AG04450 (cell line): ENCODE measurements around the gene ASPSCR1. TPM values are rescaled to one million over a fixed set of nuclear protein-coding genes. Genes with fewer than 3 reads are reported as not detected.

Source experiments
- CTCF ChIA-PET: fragments of 300-600, 350-600 bp; formaldehyde crosslinking; extraction: SDS; loops from one replicate; lab custom pipeline; 2022; ENCODE audit warnings: antibody characterized with exemption, inconsistent platforms; lab: Charles Lee
- POLR2A ChIA-PET: fragments of 350-600 bp; formaldehyde crosslinking; extraction: SDS; loops from one replicate; lab custom pipeline; 2021; ENCODE audit warnings: antibody characterized with exemption, inconsistent platforms; lab: Yijun Ruan, JAX
- DNase-seq: peaks from one replicate; pipeline ENCODE4 v3.0.0-alpha.2; 2011; ENCODE audit warnings: low read depth, low spot score
- H3K27ac ChIP-seq: one replicate; pipeline ENCODE4 v1.5.1; 2012; ENCODE audit warnings: low read depth, low read length, control low read depth
- H3K27me3 ChIP-seq: one replicate; pipeline ENCODE4 v1.6.0; 2012; ENCODE audit warnings: low read length; ENCODE audit not compliant: control insufficient read depth, insufficient read depth
- H3K4me3 ChIP-seq: 2 replicates; pipeline ENCODE4 v1.5.1; 2011; ENCODE audit warnings: mild to moderate bottlenecking, low read depth, low read length, control low read depth
- H3K9me3 ChIP-seq: 2 replicates; pipeline ENCODE4 v1.5.1; 2012; ENCODE audit warnings: low read length; ENCODE audit not compliant: control insufficient read depth, insufficient read depth
- CTCF ChIP-seq: IDR thresholded peaks from 2 replicates; pipeline ENCODE4 v1.5.1; 2011; ENCODE audit warnings: low read depth, low read length, control low read depth, inconsistent platforms
- polyA plus RNA-seq: library from polyadenylated mRNA; depleted of rRNA; stranded (reverse); fragments of >200 nt; gene quantifications from 2 replicates; pipeline ENCODE4 v1.2.3, GENCODE V29; 2011

The ASPSCR1 gene
- polyA plus RNA-seq, 1 experiment = 7.1 TPM

- Histone ChIP-seq H3K9me3 (no peaks in the 10 kb centered on the region; the same call in 1 of the 2 replicates), H3K27ac (no peak overlapping the region), H3K27me3 (no peaks in the 10 kb centered on the region), H3K4me3 (no peak overlapping the region)
- no peak for TF ChIP-seq CTCF
- ChIA-PET CTCF (no interaction called here), POLR2A (no interaction called here)
- DNase-seq = no peak
Observed at GRCh38 chr17:82017612-82018151, 40.3 kb downstream of the ASPSCR1 start.

- no peak for DNase-seq
- POLR2A ChIA-PET = no interaction called here
- CTCF ChIA-PET = interaction anchor here (4.5 kb wide), 1 partner anchor 59 kb away, joined by 34 read pairs; no protein-coding TSS in a partner anchor
- no peaks in the 10 kb centered on the region for H3K27me3 ChIP-seq
- no peak overlapping the region for H3K4me3 ChIP-seq
- TF ChIP-seq CTCF = no peak
- no peaks in the 10 kb centered on the region; the same call in 1 of the 2 replicates for H3K9me3 ChIP-seq
- no peak overlapping the region for H3K27ac ChIP-seq
Observed at GRCh38 chr17:82018152-82018988, 40.9 kb downstream of the ASPSCR1 start.

GRCh38 chr17:82018989-82019689 is 41.7 kb downstream of the ASPSCR1 start:
- H3K4me3 ChIP-seq = no peak overlapping the region
- no peaks in the 10 kb centered on the region for H3K27me3 ChIP-seq
- no peak overlapping the region for H3K27ac ChIP-seq
- no peaks in the 10 kb centered on the region; the same call in 1 of the 2 replicates for H3K9me3 ChIP-seq
- POLR2A ChIA-PET = interaction anchor here (0.9 kb wide), 1 partner anchor 19 kb away, joined by 3 read pairs; the partner anchor contains the start of gene DCXR
- CTCF ChIA-PET = interaction anchor here (0.6 to 4.5 kb wide), 8 partner anchors 11 to 150 kb away, joined by 3 to 34 read pairs (median 4); partner anchors contain the start of genes DCXR and NOTUM
- TF ChIP-seq CTCF = no peak
- DNase-seq = no peak

GRCh38 chr17:82019690-82020571 is 42.5 kb downstream of the ASPSCR1 start:
- no peak overlapping the region for H3K4me3 ChIP-seq
- no peak for DNase-seq
- no peaks in the 10 kb centered on the region; the same call in 1 of the 2 replicates for H3K9me3 ChIP-seq
- peak; percentile 70 for TF ChIP-seq CTCF
- H3K27me3 ChIP-seq = no peaks in the 10 kb centered on the region
- no peak overlapping the region for H3K27ac ChIP-seq
- ChIA-PET POLR2A (interaction anchor here (0.6 to 0.9 kb wide), 2 partner anchors 18 to 85 kb away, joined by 3 to 4 read pairs; partner anchors contain the start of gene DCXR), CTCF (interaction anchor here (0.5 to 4.5 kb wide), 13 partner anchors 11 to 202 kb away, joined by 3 to 34 read pairs (median 4); partner anchors contain the start of genes DCXR and NOTUM)
